Measurements from ENCODE around the gene CYB561.
A peak's percentile ranks its signal among the peaks of the same experiment; 100 is the strongest.

The CYB561 gene

GRCh38 chr17:63452962-63453551 lies 7.0 kb upstream of the CYB561 start:
- H3K27me3 ChIP-seq (ENCODE audit: control insufficient read depth in 5 of 5, insufficient read depth in 4 of 5, low read length in 5 of 5) = peaks cover 0 to 13% (median 8%) of the 10 kb centered on the region in 5 donors
- H3K36me3 ChIP-seq (ENCODE audit: control insufficient read depth in 5 of 5, insufficient read depth in 5 of 5, low read length in 5 of 5) = no peaks in the 10 kb centered on the region
- no peaks in the 10 kb centered on the region for H3K9me3 ChIP-seq (ENCODE audit: control insufficient read depth in 5 of 5, low read length in 5 of 5)
- H3K4me3 ChIP-seq (ENCODE audit: low read depth in 1 of 5, low read length in 5 of 5) = no peak overlapping the region
- H3K9ac ChIP-seq (ENCODE audit: low read length in 5 of 5) = no peak overlapping the region
- H3K4me1 ChIP-seq (ENCODE audit: control insufficient read depth in 5 of 5, insufficient read depth in 5 of 5, low read length in 5 of 5) = peaks cover 0 to 42% (median 5%) of the 10 kb centered on the region in 5 donors
- H3K27ac ChIP-seq (ENCODE audit: low read depth, low read length) = no peak overlapping the region

GRCh38 chr17:63452046-63452961 lies 6.2 kb upstream of the CYB561 start:
- H3K27me3 ChIP-seq (ENCODE audit: control insufficient read depth in 5 of 5, insufficient read depth in 4 of 5, low read length in 5 of 5) = peaks cover 0 to 13% (median 8%) of the 10 kb centered on the region in 5 donors
- H3K9ac ChIP-seq (ENCODE audit: low read length in 5 of 5) = no peak overlapping the region
- H3K4me3 ChIP-seq (ENCODE audit: low read depth in 1 of 5, low read length in 5 of 5) = no peak overlapping the region
- no peaks in the 10 kb centered on the region for H3K36me3 ChIP-seq (ENCODE audit: control insufficient read depth in 5 of 5, insufficient read depth in 5 of 5, low read length in 5 of 5)
- H3K4me1 ChIP-seq (ENCODE audit: control insufficient read depth in 5 of 5, insufficient read depth in 5 of 5, low read length in 5 of 5) = peaks cover 3 to 50% (median 13%) of the 10 kb centered on the region in 5 donors
- H3K27ac ChIP-seq (ENCODE audit: low read depth, low read length) = no peak overlapping the region
- H3K9me3 ChIP-seq (ENCODE audit: control insufficient read depth in 5 of 5, low read length in 5 of 5) = no peaks in the 10 kb centered on the region

GRCh38 chr17:63451150-63451549 lies 5.0 kb upstream of the CYB561 start:
- peaks cover 4 to 60% (median 22%) of the 10 kb centered on the region in 5 donors for H3K4me1 ChIP-seq (ENCODE audit: control insufficient read depth in 5 of 5, insufficient read depth in 5 of 5, low read length in 5 of 5)
- H3K27me3 ChIP-seq (ENCODE audit: control insufficient read depth in 5 of 5, insufficient read depth in 4 of 5, low read length in 5 of 5) = peaks cover 0 to 13% (median 8%) of the 10 kb centered on the region in 5 donors
- H3K36me3 ChIP-seq (ENCODE audit: control insufficient read depth in 5 of 5, insufficient read depth in 5 of 5, low read length in 5 of 5) = no peaks in the 10 kb centered on the region

GRCh38 chr17:63450551-63450950 lies 4.4 kb upstream of the CYB561 start:
- Histone ChIP-seq H3K27me3 (ENCODE audit: control insufficient read depth in 5 of 5, insufficient read depth in 4 of 5, low read length in 5 of 5) (peaks cover 0 to 13% (median 8%) of the 10 kb centered on the region in 5 donors), H3K4me1 (ENCODE audit: control insufficient read depth in 5 of 5, insufficient read depth in 5 of 5, low read length in 5 of 5) (peaks cover 4 to 63% (median 24%) of the 10 kb centered on the region in 5 donors), H3K27ac (ENCODE audit: low read depth, low read length) (no peak overlapping the region), H3K4me3 (ENCODE audit: low read depth in 1 of 5, low read length in 5 of 5) (no peak overlapping the region), H3K9ac (ENCODE audit: low read length in 5 of 5) (no peak overlapping the region), H3K36me3 (ENCODE audit: control insufficient read depth in 5 of 5, insufficient read depth in 5 of 5, low read length in 5 of 5) (no peaks in the 10 kb centered on the region), H3K9me3 (ENCODE audit: control insufficient read depth in 5 of 5, low read length in 5 of 5) (no peaks in the 10 kb centered on the region)

More at GRCh38 chr17:63451150-63451549, 5.0 kb upstream of the CYB561 start:
- H3K9ac ChIP-seq (ENCODE audit: low read length in 5 of 5) = no peak overlapping the region
- H3K4me3 ChIP-seq (ENCODE audit: low read depth in 1 of 5, low read length in 5 of 5) = no peak overlapping the region
- H3K27ac ChIP-seq (ENCODE audit: low read depth, low read length) = no peak overlapping the region
- no peaks in the 10 kb centered on the region for H3K9me3 ChIP-seq (ENCODE audit: control insufficient read depth in 5 of 5, low read length in 5 of 5)

GRCh38 chr17:63448655-63449054 lies 2.5 kb upstream of the CYB561 start:
- peaks cover 0 to 13% (median 8%) of the 10 kb centered on the region in 5 donors for H3K27me3 ChIP-seq (ENCODE audit: control insufficient read depth in 5 of 5, insufficient read depth in 4 of 5, low read length in 5 of 5)
- H3K4me1 ChIP-seq (ENCODE audit: control insufficient read depth in 5 of 5, insufficient read depth in 5 of 5, low read length in 5 of 5) = peaks cover 4 to 69% (median 31%) of the 10 kb centered on the region in 5 donors
- no peak overlapping the region for H3K9ac ChIP-seq (ENCODE audit: low read length in 5 of 5)
- H3K36me3 ChIP-seq (ENCODE audit: control insufficient read depth in 5 of 5, insufficient read depth in 5 of 5, low read length in 5 of 5) = no peaks in the 10 kb centered on the region
- no peak overlapping the region for H3K4me3 ChIP-seq (ENCODE audit: low read depth in 1 of 5, low read length in 5 of 5)
- no peaks in the 10 kb centered on the region for H3K9me3 ChIP-seq (ENCODE audit: control insufficient read depth in 5 of 5, low read length in 5 of 5)
- no peak overlapping the region for H3K27ac ChIP-seq (ENCODE audit: low read depth, low read length)

GRCh38 chr17:63447471-63448009 lies 1.4 kb upstream of the CYB561 start:
- Histone ChIP-seq H3K4me3 (ENCODE audit: low read depth in 1 of 5, low read length in 5 of 5) (peak overlapping the region; percentile 29 to 71 (median 61)), H3K27ac (ENCODE audit: low read depth, low read length) (peak overlapping the region; percentile 83), H3K9ac (ENCODE audit: low read length in 5 of 5) (peak overlapping the region in 4 of 5 donors; percentile 26 to 84 (median 82))

GRCh38 chr17:63446753-63447470 lies 806 bp upstream of the CYB561 start:
- Histone ChIP-seq H3K4me1 (ENCODE audit: control insufficient read depth in 5 of 5, insufficient read depth in 5 of 5, low read length in 5 of 5) (peaks cover 4 to 55% (median 31%) of the 10 kb centered on the region in 5 donors), H3K36me3 (ENCODE audit: control insufficient read depth in 5 of 5, insufficient read depth in 5 of 5, low read length in 5 of 5) (no peaks in the 10 kb centered on the region), H3K9me3 (ENCODE audit: control insufficient read depth in 5 of 5, low read length in 5 of 5) (no peaks in the 10 kb centered on the region), H3K4me3 (ENCODE audit: low read depth in 1 of 5, low read length in 5 of 5) (peak overlapping the region; percentile 29 to 71 (median 61)), H3K9ac (ENCODE audit: low read length in 5 of 5) (peak overlapping the region; percentile 26 to 84 (median 81)), H3K27ac (ENCODE audit: low read depth, low read length) (peak overlapping the region; percentile 83), H3K27me3 (ENCODE audit: control insufficient read depth in 5 of 5, insufficient read depth in 4 of 5, low read length in 5 of 5) (peaks cover 0 to 8% (median 5%) of the 10 kb centered on the region in 5 donors)

More at GRCh38 chr17:63447471-63448009, 1.4 kb upstream of the CYB561 start:
- no peaks in the 10 kb centered on the region for H3K36me3 ChIP-seq (ENCODE audit: control insufficient read depth in 5 of 5, insufficient read depth in 5 of 5, low read length in 5 of 5)
- H3K9me3 ChIP-seq (ENCODE audit: control insufficient read depth in 5 of 5, low read length in 5 of 5) = no peaks in the 10 kb centered on the region
- peaks cover 4 to 59% (median 31%) of the 10 kb centered on the region in 5 donors for H3K4me1 ChIP-seq (ENCODE audit: control insufficient read depth in 5 of 5, insufficient read depth in 5 of 5, low read length in 5 of 5)
- H3K27me3 ChIP-seq (ENCODE audit: control insufficient read depth in 5 of 5, insufficient read depth in 4 of 5, low read length in 5 of 5) = peaks cover 0 to 9% (median 7%) of the 10 kb centered on the region in 5 donors

- H3K27me3 ChIP-seq (ENCODE audit: control insufficient read depth in 5 of 5, insufficient read depth in 4 of 5, low read length in 5 of 5) = peaks cover 0 to 4% (median 3%) of the 10 kb centered on the region in 5 donors
- peak overlapping the region; percentile 48 to 71 (median 61) for H3K4me3 ChIP-seq (ENCODE audit: low read depth in 1 of 5, low read length in 5 of 5)
- H3K36me3 ChIP-seq (ENCODE audit: control insufficient read depth in 5 of 5, insufficient read depth in 5 of 5, low read length in 5 of 5) = no peaks in the 10 kb centered on the region
- peaks cover 4 to 62% (median 35%) of the 10 kb centered on the region in 5 donors for H3K4me1 ChIP-seq (ENCODE audit: control insufficient read depth in 5 of 5, insufficient read depth in 5 of 5, low read length in 5 of 5)
- no peaks in the 10 kb centered on the region for H3K9me3 ChIP-seq (ENCODE audit: control insufficient read depth in 5 of 5, low read length in 5 of 5)
- H3K9ac ChIP-seq (ENCODE audit: low read length in 5 of 5) = peak overlapping the region in 4 of 5 donors; percentile 46 to 77 (median 68)
- peak overlapping the region; percentile 83 for H3K27ac ChIP-seq (ENCODE audit: low read depth, low read length)
Measured at GRCh38 chr17:63445571-63445953, 544 bp downstream of the CYB561 start.

GRCh38 chr17:63445065-63445464 lies 1.0 kb downstream of the CYB561 start:
- no peaks in the 10 kb centered on the region for H3K36me3 ChIP-seq (ENCODE audit: control insufficient read depth in 5 of 5, insufficient read depth in 5 of 5, low read length in 5 of 5)
- H3K27me3 ChIP-seq (ENCODE audit: control insufficient read depth in 5 of 5, insufficient read depth in 4 of 5, low read length in 5 of 5) = no peaks in the 10 kb centered on the region
- peaks cover 5 to 62% (median 39%) of the 10 kb centered on the region in 5 donors for H3K4me1 ChIP-seq (ENCODE audit: control insufficient read depth in 5 of 5, insufficient read depth in 5 of 5, low read length in 5 of 5)
- peak overlapping the region in 3 of 5 donors; percentile 61 to 71 (median 70) for H3K4me3 ChIP-seq (ENCODE audit: low read depth in 1 of 5, low read length in 5 of 5)
- H3K9me3 ChIP-seq (ENCODE audit: control insufficient read depth in 5 of 5, low read length in 5 of 5) = no peaks in the 10 kb centered on the region
- H3K9ac ChIP-seq (ENCODE audit: low read length in 5 of 5) = no peak overlapping the region
- H3K27ac ChIP-seq (ENCODE audit: low read depth, low read length) = peak overlapping the region; percentile 23

Measured in subcutaneous abdominal adipose tissue (tissue), 5 donors.